K562 (cell line): ENCODE data around the gene PPM1H. TPM values are rescaled to one million over a fixed set of nuclear protein-coding genes. Genes with fewer than 3 reads are reported as not detected.
A peak's percentile ranks its signal among the peaks of the same experiment; 100 is the strongest.
"Not testable (repeated sequence)": the region's sequence is repeated elsewhere in the genome, so short reads cannot be mapped to it uniquely, and the experiment has no call there.

Experiments used
- ATAC-seq: fragments of 200-7000 bp; cut with Tn5 transposase; 3 replicates; pipeline ENCODE4 v1.9.1; 2020; ENCODE audit warnings: moderate library complexity
- BruUV-seq: library from RNA; stranded (reverse); fragments of 400-500 nt; replicated peaks from 2 replicates; lab custom pipeline; 2021; lab: Mats Ljungman, UMichigan
- CTCF ChIA-PET: fragments of 300-600 bp; formaldehyde crosslinking; extraction: SDS; loops from one replicate; lab custom pipeline; 2021; ENCODE audit warnings: low intra/inter-chr PET ratio; lab: Yijun Ruan, JAX
- POLR2A ChIA-PET: fragments of 300-600, 350-650 bp; sonication (Branson Sonifier 250); formaldehyde crosslinking; extraction: SDS; loops from one replicate; lab custom pipeline; 2021; ENCODE audit warnings: antibody characterized with exemption, inconsistent platforms; lab: Yijun Ruan, JAX
- DNase-seq, 4 experiments: peaks; one replicate each; pipeline versions ENCODE4 v3.0.0 to v3.0.0-alpha.2; 2011 to 2018; ENCODE audit warnings: low spot score in 3 of 4, mixed read lengths in 3 of 4; ENCODE audit errors: extremely low read depth in 1 of 4
- FAIRE-seq: peaks from 2 replicates; lab custom pipeline; 2011; peaks lifted over from hg19 to GRCh38; lab: Jason Lieb, UNC
- H2AFZ ChIP-seq: 2 replicates; pipeline ENCODE4 v1.6.0; 2011; ENCODE audit warnings: low read depth, low read length, control low read depth, inconsistent platforms
- H3K27ac ChIP-seq: fragments of 200-600 bp; 3 replicates; pipeline ENCODE4 v1.8.0; 2011; ENCODE audit warnings: low read depth, mild to moderate bottlenecking, control low read depth, inconsistent platforms, low read length, moderate library complexity, mixed read lengths; ENCODE audit errors: extremely low read depth
- H3K27me3 ChIP-seq, 2 experiments: fragments of 300-600 bp in 1 of 2; 2 replicates in 1 of 2; 3 replicates in 1 of 2; pipeline versions ENCODE4 v1.6.0 to v1.8.0; 2011; ENCODE audit warnings: inconsistent platforms in 2 of 2, low read length in 2 of 2, mild to moderate bottlenecking in 1 of 2, mixed read lengths in 1 of 2, moderate library complexity in 1 of 2; ENCODE audit not compliant: control insufficient read depth in 2 of 2, insufficient read depth in 2 of 2
- H3K36me3 ChIP-seq: fragments of 300-600 bp; 3 replicates; pipeline ENCODE4 v1.8.0; 2011; ENCODE audit warnings: mild to moderate bottlenecking, low read length, inconsistent platforms; ENCODE audit not compliant: control insufficient read depth, insufficient read depth
- H3K4me1 ChIP-seq, 2 experiments: fragments of 200-600 bp in 1 of 2; replicated peaks in 1 of 2; 2 replicates in 1 of 2; 3 replicates in 1 of 2; pipeline versions ENCODE4 v1.5.1 to v1.8.0; 2011; ENCODE audit warnings: inconsistent platforms in 2 of 2, low read length in 2 of 2, mild to moderate bottlenecking in 1 of 2, mixed read lengths in 1 of 2, moderate library complexity in 1 of 2; ENCODE audit not compliant: control insufficient read depth in 2 of 2, insufficient read depth in 2 of 2
- H3K4me2 ChIP-seq: 2 replicates; pipeline ENCODE4 v1.6.1; 2011; ENCODE audit warnings: low read length, control low read depth, inconsistent platforms, mixed read lengths; ENCODE audit not compliant: insufficient read depth
- H3K4me3 ChIP-seq: fragments of 200-600 bp; sonication (generic), shearing (Covaris generic); 2 replicates; pipeline ENCODE4 v1.5.1; 2016; ENCODE audit warnings: control low read depth, inconsistent platforms
- H3K79me2 ChIP-seq: fragments of 200-600 bp; 3 replicates; pipeline ENCODE4 v1.8.0; 2011; ENCODE audit warnings: low read length, inconsistent platforms; ENCODE audit not compliant: control insufficient read depth, insufficient read depth
- H3K9ac ChIP-seq, 2 experiments: 2 replicates each; pipeline versions ENCODE4 v1.6.0 to v1.6.1; 2011; ENCODE audit warnings: low read depth in 2 of 2, low read length in 2 of 2, control low read depth in 1 of 2, inconsistent platforms in 1 of 2, mild to moderate bottlenecking in 1 of 2, mixed read lengths in 1 of 2; ENCODE audit not compliant: insufficient read depth in 1 of 2
- H3K9me1 ChIP-seq: one replicate; pipeline ENCODE4 v1.6.0; 2011; ENCODE audit warnings: inconsistent platforms, mild to moderate bottlenecking, low read length, moderate library complexity; ENCODE audit not compliant: control insufficient read depth, insufficient read depth
- H3K9me3 ChIP-seq: replicated peaks from 2 replicates; pipeline ENCODE4 v1.5.1; 2011; ENCODE audit warnings: low read depth, low read length, inconsistent platforms; ENCODE audit not compliant: control insufficient read depth, insufficient read depth
- H4K20me1 ChIP-seq: replicated peaks from 2 replicates; pipeline ENCODE4 v1.6.1; 2011; ENCODE audit warnings: low read length, inconsistent platforms, mixed read lengths; ENCODE audit not compliant: control insufficient read depth, insufficient read depth
- BCOR ChIP-seq: fragments of 450-650 bp; IDR thresholded peaks from 2 replicates; pipeline ENCODE4 v1.6.1; 2016
- CBFA2T2 ChIP-seq: fragments of 450-650 bp; conservative IDR thresholded peaks from 2 replicates; pipeline ENCODE4 v1.6.1; 2017; ENCODE audit warnings: mild to moderate bottlenecking
- CBX8 ChIP-seq: fragments of 200-600 bp; sonication (generic); IDR thresholded peaks from 2 replicates; pipeline ENCODE4 v1.6.1; 2012; ENCODE audit warnings: borderline replicate concordance, mixed run types, low read depth, mild to moderate bottlenecking, moderate library complexity, mixed read lengths, low read length, control low read depth, inconsistent platforms; ENCODE audit not compliant: poor library complexity, severe bottlenecking; ENCODE audit errors: extremely low read depth
- FOXO4 ChIP-seq: fragments of 450-650 bp; formaldehyde crosslinking; IDR thresholded peaks from 2 replicates; pipeline ENCODE4 v1.4.0; 2020; ENCODE audit warnings: mild to moderate bottlenecking, moderate library complexity
- HIVEP1 ChIP-seq: fragments of 250-450 bp; sonication (Bioruptor Pico); IDR thresholded peaks from 2 replicates; pipeline ENCODE4 v1.4.0; 2020; ENCODE audit warnings: mild to moderate bottlenecking
- KHSRP ChIP-seq: fragments of 450-650 bp; IDR thresholded peaks from 2 replicates; pipeline ENCODE4 v1.6.1; 2017
- RBM25 ChIP-seq: fragments of 200-400 bp; formaldehyde crosslinking; IDR thresholded peaks from 2 replicates; pipeline ENCODE4 v1.6.1; 2018; ENCODE audit warnings: low read length, low read depth, moderate library complexity; ENCODE audit not compliant: severe bottlenecking
- ZBTB9 ChIP-seq: fragments of 450-650 bp; formaldehyde crosslinking; IDR thresholded peaks from 2 replicates; pipeline ENCODE4 v1.4.0; 2020; ENCODE audit warnings: mild to moderate bottlenecking, moderate library complexity
- ZKSCAN3 ChIP-seq: fragments of 250-450 bp; sonication (Bioruptor Pico); IDR thresholded peaks from 2 replicates; pipeline ENCODE4 v1.4.0; 2020
- ZNF146 ChIP-seq: IDR thresholded peaks from one replicate; pipeline ENCODE4 v1.6.1; 2018; ENCODE audit warnings: missing compliant biosample characterization; ENCODE audit not compliant: unreplicated experiment
- ZNF3 ChIP-seq: fragments of 250-450 bp; sonication (Bioruptor Pico); IDR thresholded peaks from 2 replicates; pipeline ENCODE4 v1.5.0; 2021; ENCODE audit warnings: mild to moderate bottlenecking, moderate library complexity
- ZNF398 ChIP-seq: fragments of 250-450 bp; sonication (Bioruptor Pico); IDR thresholded peaks from 2 replicates; pipeline ENCODE4 v1.8.0; 2021; ENCODE audit warnings: moderate library complexity, mild to moderate bottlenecking, inconsistent platforms
- ZNF507 ChIP-seq: conservative IDR thresholded peaks from 2 replicates; pipeline ENCODE4 v1.6.1; 2017; ENCODE audit warnings: missing genetic modification characterization, missing compliant biosample characterization
- WGBS: fragments of 100-300 bp; shearing (Covaris generic); methylation state at CpG from one replicate; pipeline ENCODE4 v1.1.6; 2016; ENCODE audit warnings: low coverage, mixed read lengths; ENCODE audit not compliant: insufficient coverage; ENCODE audit errors: missing lambda C conversion rate; 5-methylcytosine and 5-hydroxymethylcytosine counted together
- in situ Hi-C: fragments of 300-500 bp; cut with MboI; formaldehyde crosslinking; loops from 4 replicates; pipeline ENCODE4 v1.15.0; 2018; ENCODE audit warnings: inconsistent platforms, mixed read lengths
- intact Hi-C: fragments of 100-400 bp; cut with micrococcal nuclease; formaldehyde crosslinking; loops from 2 replicates; pipeline ENCODE4 v1.14.2; 2022
- polyA plus RNA-seq, 8 experiments: library from polyadenylated mRNA; depleted of rRNA in 4 of 8; stranded (reverse) in 5 of 8; unstranded in 3 of 8; fragments of >200 nt; fragmentation: Nextera tagmentation in 2 of 8; fragmentation: Illumina TruSeq in 1 of 8; extraction: Ambion mirVana in 2 of 8; extraction: Trizol in 1 of 8; gene quantifications; 2 replicates each; pipeline versions ENCODE4 v1.2.1 to v1.2.3, GENCODE V29; 2011 to 2014; ENCODE audit warnings: inconsistent platforms in 1 of 8, missing spikeins in 1 of 8
- total RNA-seq, 7 experiments: library from RNA; depleted of rRNA in 6 of 7; stranded (reverse); fragments of >200 nt in 6 of 7; fragmentation: Illumina TruSeq in 2 of 7; extraction: Trizol in 2 of 7; gene quantifications; 2 replicates each; pipeline versions ENCODE4 v1.2.1 to v1.2.3, GENCODE V29; 2011 to 2021; ENCODE audit warnings: low replicate concordance in 1 of 7

Gene PPM1H
- total and polyA plus RNA-seq, 9 of the 15 experiments (the other 6 are each of a cell fraction or from before 2014, with no cell fraction given): 5.3 to 29.3 (median 11.3) TPM

GRCh38 chr12:62879228-62879627 is 55.7 kb downstream of the PPM1H start:
- BruUV-seq, H3K4me3 ChIP-seq, H3K27ac ChIP-seq, intact Hi-C loops, H3K36me3 ChIP-seq, POLR2A ChIA-PET, H3K4me2 ChIP-seq, FAIRE-seq, CTCF ChIA-PET, H2AFZ ChIP-seq, H3K9ac ChIP-seq, H3K79me2 ChIP-seq, H3K9me1 ChIP-seq, H3K4me1 ChIP-seq, in situ Hi-C loops, DNase-seq, H3K9me3 ChIP-seq, H3K27me3 ChIP-seq, ATAC-seq, H4K20me1 ChIP-seq: not testable (repeated sequence)
- WGBS: 54% methylated on average over 3 of the region's 3 CpGs
- TF ChIP-seq RBM25: peak; percentile 12
- peak; percentile 94 for TF ChIP-seq ZNF146 (CRISPR knock-in tag)
- peak; percentile 24; the same call in 1 of the 2 replicates for TF ChIP-seq BCOR

- intact Hi-C loops (no loop called here), in situ Hi-C loops (no loop called here)
- Histone ChIP-seq H3K27me3 (no peaks in the 10 kb centered on the region), H4K20me1 (no peaks in the 10 kb centered on the region), H3K9ac (no peak overlapping the region), H3K4me3 (no peak overlapping the region), H3K4me2 (no peak overlapping the region), H3K4me1 (peaks cover 0 to 5% of the 10 kb centered on the region in 2 experiments; a peak in 3 of 5 replicates), H3K27ac (no peak overlapping the region), H3K9me1 (no peaks in the 10 kb centered on the region), H3K36me3 (peaks cover 8% of the 10 kb centered on the region; the same call in 1 of the 3 replicates), H2AFZ (no peak overlapping the region), H3K9me3 (no peaks in the 10 kb centered on the region), H3K79me2 (0 out of 3 replicates have a peak, but pooled peaks cover 6% of the 10 kb centered on the region)
- ChIA-PET POLR2A (no interaction called here), CTCF (no interaction called here)
- ATAC-seq (no peak), FAIRE-seq (no peak), DNase-seq (no peak)
- BruUV-seq: no TSS peak
- WGBS: 66% methylated on average over 2 of the region's 2 CpGs
- TF ChIP-seq ZKSCAN3 (CRISPR knock-in tag): no peak
- TF ChIP-seq KHSRP: no peak
- TF ChIP-seq FOXO4 (CRISPR knock-in tag): no peak
- TF ChIP-seq CBX8: no peak
- no peak for TF ChIP-seq HIVEP1 (CRISPR knock-in tag)
- no peak for TF ChIP-seq ZNF507
- no peak for TF ChIP-seq CBFA2T2
- no peak for TF ChIP-seq ZNF398
- no peak for TF ChIP-seq ZNF3 (CRISPR knock-in tag)
- TF ChIP-seq ZBTB9 (CRISPR knock-in tag): no peak
Measured at GRCh38 chr12:62878211-62878610, 56.7 kb downstream of the PPM1H start.
